Esophagus muscularis mucosa (tissue), 3 donors: ENCODE data around the gene ANK2.

Experiments used
- POLR2A ChIP-seq: fragments of 450-650 bp; IDR thresholded peaks from one replicate; pipeline ENCODE4 v1.6.1; 2017; ENCODE audit warnings: antibody characterized with exemption, moderate library complexity, mild to moderate bottlenecking, low read depth
- POLR2AphosphoS5 ChIP-seq, 2 donors: sonication (generic); formaldehyde crosslinking; IDR thresholded peaks; one replicate each; pipeline ENCODE4 v1.6.1; 2017; ENCODE audit warnings: antibody characterized with exemption in 2 of 2
- TF ChIP-seq, protein P1 (sequence below), 3 experiments: fragments of 200-600 bp in 2 of 3; fragments of 450-650 bp in 1 of 3; sonication (generic) in 2 of 3; IDR thresholded peaks; one replicate each; pipeline ENCODE4 v1.5.1; 2017 to 2019; ENCODE audit warnings: antibody characterized with exemption in 3 of 3, mild to moderate bottlenecking in 2 of 3, moderate library complexity in 1 of 3

GRCh38 chr4:113332701-113333100, 283.2 kb downstream of the ANK2 start:
- TF ChIP-seq POLR2AphosphoS5 (IDR thresholded peaks at IDR 0.05) (no peak), POLR2A (no peak)
- TF ChIP-seq, protein P1, sequence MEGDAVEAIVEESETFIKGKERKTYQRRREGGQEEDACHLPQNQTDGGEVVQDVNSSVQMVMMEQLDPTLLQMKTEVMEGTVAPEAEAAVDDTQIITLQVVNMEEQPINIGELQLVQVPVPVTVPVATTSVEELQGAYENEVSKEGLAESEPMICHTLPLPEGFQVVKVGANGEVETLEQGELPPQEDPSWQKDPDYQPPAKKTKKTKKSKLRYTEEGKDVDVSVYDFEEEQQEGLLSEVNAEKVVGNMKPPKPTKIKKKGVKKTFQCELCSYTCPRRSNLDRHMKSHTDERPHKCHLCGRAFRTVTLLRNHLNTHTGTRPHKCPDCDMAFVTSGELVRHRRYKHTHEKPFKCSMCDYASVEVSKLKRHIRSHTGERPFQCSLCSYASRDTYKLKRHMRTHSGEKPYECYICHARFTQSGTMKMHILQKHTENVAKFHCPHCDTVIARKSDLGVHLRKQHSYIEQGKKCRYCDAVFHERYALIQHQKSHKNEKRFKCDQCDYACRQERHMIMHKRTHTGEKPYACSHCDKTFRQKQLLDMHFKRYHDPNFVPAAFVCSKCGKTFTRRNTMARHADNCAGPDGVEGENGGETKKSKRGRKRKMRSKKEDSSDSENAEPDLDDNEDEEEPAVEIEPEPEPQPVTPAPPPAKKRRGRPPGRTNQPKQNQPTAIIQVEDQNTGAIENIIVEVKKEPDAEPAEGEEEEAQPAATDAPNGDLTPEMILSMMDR (IDR thresholded peaks at IDR 0.05): no peak
